ENCODE data around the gene SIVA1.

DNA sequence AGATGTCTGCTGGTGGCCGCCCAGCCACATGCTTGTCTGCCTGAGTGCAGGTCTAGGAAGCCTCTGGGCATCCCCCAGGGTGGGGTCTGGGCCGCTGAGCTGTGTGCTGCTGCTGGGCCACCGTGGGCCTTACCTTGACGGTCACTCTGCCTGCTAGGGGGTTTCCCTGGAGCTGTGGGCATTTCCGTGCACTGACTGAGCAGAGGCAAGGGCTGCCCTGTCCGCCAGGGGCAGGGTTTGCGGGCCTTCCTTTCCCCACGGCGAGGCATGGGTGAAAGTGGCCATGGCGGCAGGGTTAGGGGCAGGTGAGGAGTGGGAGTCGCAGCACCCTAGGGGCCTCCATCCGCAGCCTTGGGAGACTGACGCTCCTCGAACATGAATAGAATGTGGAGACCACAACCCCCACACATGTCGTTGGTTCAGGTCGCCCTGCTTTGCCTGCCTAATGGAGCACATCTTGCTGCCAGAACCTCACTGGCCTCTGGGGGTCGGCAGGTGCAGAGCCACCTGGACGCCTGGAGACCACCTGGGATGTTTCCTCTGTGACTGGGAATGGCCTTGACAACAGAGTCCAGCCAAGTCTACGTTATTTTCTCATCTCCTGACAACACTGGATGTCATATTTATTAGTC lies 50.4 kb downstream of the SIVA1 start:
- no peak for TF ChIP-seq CTCF (IDR thresholded peaks at IDR 0.05; ENCODE audit: control extremely low read depth in 1 of 3, insufficient read depth in 1 of 3, low read depth in 1 of 3, low read length in 3 of 3)
- no peak for TF ChIP-seq RAD21 (IDR thresholded peaks at IDR 0.05 in 1 of 2, conservative IDR thresholded peaks at IDR 0.05 in 1 of 2; ENCODE audit: low read depth in 2 of 2, low read length in 2 of 2)
- TF ChIP-seq ZNF274 (IDR thresholded peaks at IDR 0.05; ENCODE audit: borderline replicate concordance, extremely low read depth, low read length) = no peak
- no peak for TF ChIP-seq EGR1 (IDR thresholded peaks at IDR 0.05; ENCODE audit: borderline replicate concordance, low read depth, low read length)
